Measurements from ENCODE around the gene COMP. TPM values are rescaled to one million over a fixed set of nuclear protein-coding genes. Genes with fewer than 3 reads are reported as not detected.

COMP gene
- total RNA-seq, 1 donor from 2014 or later = not detected

DNA sequence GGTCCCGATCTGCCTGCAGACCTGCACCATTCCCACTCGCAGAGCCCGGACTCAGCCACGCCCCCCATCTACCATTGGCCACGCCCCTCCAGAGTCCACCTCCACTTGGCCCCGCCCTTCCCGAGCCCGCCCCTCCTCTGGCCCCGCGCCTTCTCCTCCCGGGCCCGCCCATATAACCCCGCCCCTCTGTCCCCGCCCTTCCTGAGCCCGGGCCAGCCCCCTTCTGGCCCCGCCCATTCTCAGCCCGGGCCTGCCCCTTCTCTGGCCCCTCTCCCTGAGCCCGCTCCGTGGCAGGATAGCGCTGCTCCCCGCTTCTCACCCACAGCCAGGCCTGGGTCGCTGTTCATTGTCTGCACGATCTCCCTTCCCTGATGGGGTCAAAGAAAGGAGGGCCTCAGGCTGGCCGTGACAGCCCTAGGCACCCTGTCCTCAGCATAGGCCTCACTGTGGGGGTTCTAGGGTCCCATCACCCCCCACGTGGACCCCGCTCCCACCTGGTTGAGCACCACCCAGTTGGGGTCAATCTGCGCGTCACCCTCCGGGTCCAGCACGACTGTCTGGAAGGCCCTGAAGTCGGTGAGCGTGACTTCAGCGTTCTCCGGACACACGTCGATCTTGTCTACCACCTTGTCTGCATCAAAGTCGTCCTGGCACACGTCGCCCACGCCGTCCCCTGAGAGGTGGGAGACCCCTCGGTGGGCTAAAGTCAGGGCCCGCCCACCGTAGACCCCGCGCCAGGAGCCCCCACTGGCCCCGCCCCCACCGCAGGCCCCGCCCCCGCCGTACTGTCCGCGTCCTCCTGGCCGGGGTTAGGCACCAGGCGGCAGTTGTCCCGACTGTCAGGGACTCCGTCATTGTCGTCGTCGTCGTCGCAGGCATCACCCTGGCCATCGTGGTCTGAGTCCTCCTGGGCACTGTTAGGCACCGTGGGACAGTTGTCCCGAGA, 5.7 kb downstream of the COMP start:
- Mint-ChIP-seq H3K27me3 (ENCODE audit: unreplicated experiment) (peaks cover 43% of the 10 kb centered on the region), H3K4me3 (ENCODE audit: unreplicated experiment) (no peak overlapping the region)

DNA sequence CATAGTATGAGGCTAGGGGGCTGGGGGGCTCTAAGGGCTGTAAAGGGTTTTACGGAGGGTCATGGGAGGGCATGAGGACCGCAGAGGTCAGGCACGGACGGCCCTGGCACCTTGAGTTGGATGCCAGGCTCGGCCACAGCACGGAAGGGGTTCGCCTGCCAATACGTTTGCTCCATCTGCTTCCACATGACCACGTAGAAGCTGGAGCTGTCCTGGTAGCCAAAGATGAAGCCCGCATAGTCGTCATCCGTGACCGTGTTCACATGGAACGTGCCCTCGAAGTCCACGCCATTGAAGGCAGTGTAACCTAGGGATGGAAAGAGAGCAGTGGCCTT, 6.4 kb downstream of the COMP start:
- no peak overlapping the region for H3K4me3 Mint-ChIP-seq (ENCODE audit: unreplicated experiment)

More for the DNA sequence above, 5.7 kb downstream of the COMP start:
- H3K4me1 Mint-ChIP-seq (ENCODE audit: unreplicated experiment) = peaks cover 6% of the 10 kb centered on the region
- TF ChIP-seq, protein P1, sequence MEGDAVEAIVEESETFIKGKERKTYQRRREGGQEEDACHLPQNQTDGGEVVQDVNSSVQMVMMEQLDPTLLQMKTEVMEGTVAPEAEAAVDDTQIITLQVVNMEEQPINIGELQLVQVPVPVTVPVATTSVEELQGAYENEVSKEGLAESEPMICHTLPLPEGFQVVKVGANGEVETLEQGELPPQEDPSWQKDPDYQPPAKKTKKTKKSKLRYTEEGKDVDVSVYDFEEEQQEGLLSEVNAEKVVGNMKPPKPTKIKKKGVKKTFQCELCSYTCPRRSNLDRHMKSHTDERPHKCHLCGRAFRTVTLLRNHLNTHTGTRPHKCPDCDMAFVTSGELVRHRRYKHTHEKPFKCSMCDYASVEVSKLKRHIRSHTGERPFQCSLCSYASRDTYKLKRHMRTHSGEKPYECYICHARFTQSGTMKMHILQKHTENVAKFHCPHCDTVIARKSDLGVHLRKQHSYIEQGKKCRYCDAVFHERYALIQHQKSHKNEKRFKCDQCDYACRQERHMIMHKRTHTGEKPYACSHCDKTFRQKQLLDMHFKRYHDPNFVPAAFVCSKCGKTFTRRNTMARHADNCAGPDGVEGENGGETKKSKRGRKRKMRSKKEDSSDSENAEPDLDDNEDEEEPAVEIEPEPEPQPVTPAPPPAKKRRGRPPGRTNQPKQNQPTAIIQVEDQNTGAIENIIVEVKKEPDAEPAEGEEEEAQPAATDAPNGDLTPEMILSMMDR (IDR thresholded peaks at IDR 0.05; ENCODE audit: unreplicated experiment) = no peak
- H3K9me3 Mint-ChIP-seq (ENCODE audit: unreplicated experiment) = no peaks in the 10 kb centered on the region
- H3K27ac Mint-ChIP-seq (ENCODE audit: unreplicated experiment) = no peak overlapping the region
- H3K36me3 Mint-ChIP-seq (ENCODE audit: low read depth, unreplicated experiment) = no peaks in the 10 kb centered on the region
- DNase-seq (ENCODE audit: low spot score) = peak; percentile 73

DNA sequence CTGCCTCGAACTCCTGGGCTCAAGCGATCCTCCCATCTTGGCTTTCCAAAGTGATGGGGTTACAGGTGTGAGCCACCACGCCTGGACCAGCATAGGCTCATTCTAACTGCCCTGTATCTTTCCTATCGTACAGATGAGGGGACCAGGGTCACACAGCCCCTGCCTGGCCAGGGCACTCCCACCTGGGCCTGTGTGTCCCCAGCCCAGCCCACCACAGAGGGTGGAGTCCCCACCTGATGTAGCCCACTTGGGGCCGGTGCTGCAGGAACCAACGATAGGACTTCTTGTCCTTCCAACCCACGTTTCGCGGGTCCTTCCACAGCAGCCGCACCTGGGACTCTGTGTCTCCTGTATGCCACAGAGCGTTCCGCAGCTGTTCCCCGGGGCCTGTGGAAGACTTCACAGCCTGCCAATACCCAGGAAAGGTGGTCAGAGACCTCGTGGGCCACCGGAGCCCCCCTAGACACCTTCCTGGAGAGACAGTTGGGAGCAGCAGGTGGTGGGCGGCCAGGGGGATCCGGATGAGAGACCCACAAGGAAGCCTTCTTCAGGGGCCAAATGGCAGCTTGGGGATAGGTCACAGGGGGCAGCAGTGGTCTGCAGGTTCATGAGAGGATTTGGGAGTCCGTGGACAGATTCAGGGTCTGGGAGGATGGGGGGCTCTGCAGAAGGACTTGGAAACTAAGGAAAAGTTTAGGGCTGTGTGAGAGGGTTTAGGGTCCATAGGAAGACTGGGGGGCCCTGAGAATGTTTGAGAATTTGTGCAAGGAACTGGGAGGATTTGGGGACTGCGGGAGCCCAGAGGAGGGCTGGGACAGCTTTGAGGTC, 6.9 kb downstream of the COMP start:
- peaks cover under 1% of the 10 kb centered on the region for H3K4me1 Mint-ChIP-seq (ENCODE audit: unreplicated experiment)

More for the DNA sequence above, 6.4 kb downstream of the COMP start:
- Mint-ChIP-seq H3K4me1 (ENCODE audit: unreplicated experiment) (peaks cover 2% of the 10 kb centered on the region), H3K9me3 (ENCODE audit: unreplicated experiment) (no peaks in the 10 kb centered on the region), H3K27me3 (ENCODE audit: unreplicated experiment) (peaks cover 39% of the 10 kb centered on the region), H3K36me3 (ENCODE audit: low read depth, unreplicated experiment) (no peaks in the 10 kb centered on the region), H3K27ac (ENCODE audit: unreplicated experiment) (no peak overlapping the region)
- DNase-seq (ENCODE audit: low spot score) = no peak
- TF ChIP-seq, protein P1 (IDR thresholded peaks at IDR 0.05; ENCODE audit: unreplicated experiment) = no peak

DNA sequence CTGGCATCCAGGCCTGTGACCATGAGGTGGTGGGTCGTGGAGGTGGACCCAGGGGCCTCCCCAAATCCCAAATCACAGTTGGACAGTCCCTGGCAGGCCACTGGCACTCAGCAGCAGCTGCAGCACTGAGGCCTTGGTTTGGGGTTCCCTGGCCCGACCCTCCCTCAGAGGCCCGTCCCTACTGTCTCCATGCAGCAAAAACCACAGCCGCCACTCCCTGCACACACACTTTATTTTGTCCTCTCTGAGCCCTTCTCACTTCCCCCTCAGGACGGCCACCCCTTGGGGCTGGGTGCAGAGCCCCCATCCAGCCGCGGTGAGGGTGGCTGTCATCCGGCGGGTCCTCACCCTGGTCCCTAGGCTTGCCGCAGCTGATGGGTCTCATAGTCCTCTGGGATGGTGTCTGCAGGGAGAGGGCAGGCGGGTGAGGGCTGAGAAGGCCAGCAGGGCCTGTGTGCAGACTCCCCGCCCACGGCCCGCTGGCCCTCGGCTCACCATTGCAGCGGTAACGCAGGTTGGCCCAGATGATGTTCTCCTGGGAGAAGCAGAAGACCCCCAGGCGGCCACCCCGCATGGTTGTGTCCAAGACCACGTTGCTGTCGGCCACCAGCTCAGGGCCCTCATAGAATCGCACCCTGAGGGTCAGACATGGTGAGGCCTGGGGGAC, 8.4 kb downstream of the COMP start:
- TF ChIP-seq, protein P1 (IDR thresholded peaks at IDR 0.05; ENCODE audit: unreplicated experiment) = no peak
- Mint-ChIP-seq H3K27ac (ENCODE audit: unreplicated experiment) (no peak overlapping the region), H3K36me3 (ENCODE audit: low read depth, unreplicated experiment) (no peaks in the 10 kb centered on the region), H3K9me3 (ENCODE audit: unreplicated experiment) (no peaks in the 10 kb centered on the region), H3K27me3 (ENCODE audit: unreplicated experiment) (peaks cover 28% of the 10 kb centered on the region), H3K4me3 (ENCODE audit: unreplicated experiment) (no peak overlapping the region), H3K4me1 (ENCODE audit: unreplicated experiment) (no peaks in the 10 kb centered on the region)
- DNase-seq (ENCODE audit: low spot score) = no peak

More for the DNA sequence above, 6.9 kb downstream of the COMP start:
- peaks cover 34% of the 10 kb centered on the region for H3K27me3 Mint-ChIP-seq (ENCODE audit: unreplicated experiment)
- TF ChIP-seq, protein P1 (IDR thresholded peaks at IDR 0.05; ENCODE audit: unreplicated experiment) = no peak
- H3K36me3 Mint-ChIP-seq (ENCODE audit: low read depth, unreplicated experiment) = no peaks in the 10 kb centered on the region
- no peak for DNase-seq (ENCODE audit: low spot score)
- H3K4me3 Mint-ChIP-seq (ENCODE audit: unreplicated experiment) = no peak overlapping the region
- H3K27ac Mint-ChIP-seq (ENCODE audit: unreplicated experiment) = no peak overlapping the region
- no peaks in the 10 kb centered on the region for H3K9me3 Mint-ChIP-seq (ENCODE audit: unreplicated experiment)
